GM12878 (cell line): ENCODE data around the gene MAN2C1. TPM values are rescaled to one million over a fixed set of nuclear protein-coding genes. Genes with fewer than 3 reads are reported as not detected.

Experiments
- ATAC-seq: fragments of 200-7000 bp; cut with Tn5 transposase; 3 replicates; pipeline ENCODE4 v1.9.1; 2020; ENCODE audit warnings: mild to moderate bottlenecking, moderate library complexity
- BruUV-seq: library from RNA; stranded (reverse); fragments of 400-500 nt; replicated peaks from 2 replicates; lab custom pipeline; 2021; lab: Mats Ljungman, UMichigan
- CTCF ChIA-PET: fragments of 300-600 bp; sonication (Branson Sonifier 250); formaldehyde crosslinking; extraction: SDS; loops from one replicate; lab custom pipeline; 2021; ENCODE audit warnings: inconsistent platforms; lab: Yijun Ruan, JAX
- POLR2A ChIA-PET: fragments of 350-600 bp; formaldehyde crosslinking; extraction: SDS; loops from one replicate; lab custom pipeline; 2021; ENCODE audit warnings: inconsistent platforms; lab: Charles Lee
- RAD21 ChIA-PET: fragments of 300-600 bp; sonication (Branson Sonifier 250); formaldehyde crosslinking; loops from one replicate; lab custom pipeline; 2023; ENCODE audit warnings: antibody characterized with exemption; ENCODE audit not compliant: unreplicated experiment; lab: Charles Lee
- SMC1A ChIA-PET: fragments of 300-600 bp; sonication (Branson Sonifier 250); formaldehyde crosslinking; loops from one replicate; lab custom pipeline; 2023; ENCODE audit not compliant: unreplicated experiment, uncharacterized antibody; lab: Charles Lee
- DNase-seq: peaks from one replicate; pipeline ENCODE4 v3.0.0-alpha.2; 2011; ENCODE audit warnings: low read depth, low spot score
- FAIRE-seq: peaks from 3 replicates; lab custom pipeline; 2011; peaks lifted over from hg19 to GRCh38; lab: Jason Lieb, UNC
- H2AFZ ChIP-seq: 2 replicates; pipeline ENCODE4 v1.6.0; 2011; ENCODE audit warnings: low read depth, low read length, control low read depth; ENCODE audit not compliant: control insufficient read depth
- H3K27ac ChIP-seq: 2 replicates; pipeline ENCODE4 v1.5.1; 2011; ENCODE audit warnings: control low read depth; ENCODE audit not compliant: control insufficient read depth, insufficient read depth
- H3K27me3 ChIP-seq, 2 experiments: replicated peaks in 1 of 2; 2 replicates each; pipeline versions ENCODE4 v1.6.0 to v1.6.1; 2011; ENCODE audit warnings: low read length in 1 of 2; ENCODE audit not compliant: control insufficient read depth in 2 of 2, insufficient read depth in 2 of 2
- H3K36me3 ChIP-seq, 2 experiments: 2 replicates each; pipeline ENCODE4 v1.5.1; 2011; ENCODE audit warnings: low read length in 1 of 2; ENCODE audit not compliant: control insufficient read depth in 2 of 2, insufficient read depth in 2 of 2
- H3K4me1 ChIP-seq: 2 replicates; pipeline ENCODE4 v1.6.1; 2011; ENCODE audit warnings: mild to moderate bottlenecking, low read length, moderate library complexity, mixed read lengths; ENCODE audit not compliant: control insufficient read depth, insufficient read depth
- H3K4me2 ChIP-seq: 2 replicates; pipeline ENCODE4 v1.6.0; 2011; ENCODE audit warnings: control low read depth; ENCODE audit not compliant: control insufficient read depth, insufficient read depth
- H3K4me3 ChIP-seq: fragments of 200-600 bp; sonication (generic); 2 replicates; pipeline ENCODE4 v1.5.1; 2016
- H3K79me2 ChIP-seq: 2 replicates; pipeline ENCODE4 v1.6.0; 2011; ENCODE audit warnings: low read length; ENCODE audit not compliant: control insufficient read depth, insufficient read depth
- H3K9ac ChIP-seq: 2 replicates; pipeline ENCODE4 v1.8.0; 2011; ENCODE audit warnings: low read length, control low read depth, mixed read lengths; ENCODE audit not compliant: control insufficient read depth, insufficient read depth
- H3K9me3 ChIP-seq: replicated peaks from 3 replicates; pipeline ENCODE4 v1.5.1; 2011; ENCODE audit warnings: mild to moderate bottlenecking, low read length; ENCODE audit not compliant: control insufficient read depth, insufficient read depth
- H4K20me1 ChIP-seq: 2 replicates; pipeline ENCODE4 v1.6.0; 2011; ENCODE audit not compliant: control insufficient read depth, insufficient read depth
- CTCF ChIP-seq, 3 experiments: IDR thresholded peaks in 2 of 3; conservative IDR thresholded peaks in 1 of 3; 2 replicates each; pipeline ENCODE4 v1.5.1; 2011; ENCODE audit warnings: low read depth in 3 of 3, low read length in 3 of 3, mild to moderate bottlenecking in 3 of 3, control low read depth in 2 of 3, moderate library complexity in 2 of 3, inconsistent platforms in 1 of 3, mixed read lengths in 1 of 3; ENCODE audit not compliant: control insufficient read depth in 2 of 3, insufficient read depth in 1 of 3; ENCODE audit errors: extremely low read depth in 1 of 3
- EED ChIP-seq: sonication (generic); IDR thresholded peaks from 2 replicates; pipeline ENCODE4 v1.6.1; 2016; ENCODE audit warnings: antibody characterized with exemption, low read depth
- EZH2 ChIP-seq: IDR thresholded peaks from 2 replicates; pipeline ENCODE4 v1.6.1; 2012; ENCODE audit warnings: low read depth, mild to moderate bottlenecking, control low read depth, inconsistent platforms, low read length, borderline replicate concordance; ENCODE audit not compliant: control insufficient read depth
- HDAC2 ChIP-seq: fragments of 200-600 bp; sonication (generic); IDR thresholded peaks from 2 replicates; pipeline ENCODE4 v1.6.1; 2017
- HDGF ChIP-seq: fragments of 450-650 bp; IDR thresholded peaks from 2 replicates; pipeline ENCODE4 v1.6.1; 2016; ENCODE audit warnings: antibody characterized with exemption
- KAT2A ChIP-seq: conservative IDR thresholded peaks from 2 replicates; pipeline ENCODE4 v1.6.1; 2011; ENCODE audit warnings: low read depth, low read length; ENCODE audit not compliant: control insufficient read depth
- KLF5 ChIP-seq: fragments of 450-650 bp; IDR thresholded peaks from 2 replicates; pipeline ENCODE4 v1.6.1; 2014; ENCODE audit warnings: mild to moderate bottlenecking; ENCODE audit not compliant: partially characterized antibody
- MTA2 ChIP-seq: fragments of 450-650 bp; IDR thresholded peaks from 2 replicates; pipeline ENCODE4 v1.6.1; 2016; ENCODE audit warnings: low read depth, mild to moderate bottlenecking, moderate library complexity
- MXI1 ChIP-seq: fragments of 150-350 bp; IDR thresholded peaks from 2 replicates; pipeline ENCODE4 v1.6.1; 2011; ENCODE audit warnings: low read depth, mild to moderate bottlenecking, inconsistent platforms, low read length, improper control_type of control experiment
- NFIC ChIP-seq: IDR thresholded peaks from 2 replicates; pipeline ENCODE4 v1.6.1; 2012; ENCODE audit warnings: low read depth, mild to moderate bottlenecking, inconsistent platforms, low read length, moderate library complexity
- NR2C1 ChIP-seq: fragments of 450-650 bp; IDR thresholded peaks from 2 replicates; pipeline ENCODE4 v1.6.1; 2017; ENCODE audit warnings: antibody characterized with exemption, mild to moderate bottlenecking, moderate library complexity
- PML ChIP-seq: IDR thresholded peaks from 2 replicates; pipeline ENCODE4 v1.6.1; 2012; ENCODE audit warnings: low read length, inconsistent platforms
- RB1 ChIP-seq: fragments of 450-650 bp; formaldehyde crosslinking; IDR thresholded peaks from 2 replicates; pipeline ENCODE4 v1.6.1; 2017; ENCODE audit warnings: mild to moderate bottlenecking, borderline replicate concordance
- SMAD5 ChIP-seq: IDR thresholded peaks from 2 replicates; pipeline ENCODE4 v1.6.1; 2016; ENCODE audit warnings: antibody characterized with exemption, low read depth
- SMC3 ChIP-seq: IDR thresholded peaks from 2 replicates; pipeline ENCODE4 v1.6.1; 2011; ENCODE audit warnings: low read length, improper control_type of control experiment, borderline replicate concordance
- SREBF1 ChIP-seq: IDR thresholded peaks from 2 replicates; pipeline ENCODE4 v1.6.1; 2012; ENCODE audit warnings: mild to moderate bottlenecking, low read length
- TCF3 ChIP-seq: IDR thresholded peaks from 2 replicates; pipeline ENCODE4 v1.6.1; 2012; ENCODE audit warnings: low read depth, mild to moderate bottlenecking, low read length, borderline replicate concordance; ENCODE audit not compliant: insufficient read depth
- ZNF217 ChIP-seq: fragments of 450-650 bp; IDR thresholded peaks from 2 replicates; pipeline ENCODE4 v1.6.1; 2017; ENCODE audit warnings: antibody characterized with exemption, mild to moderate bottlenecking
- ZNF24 ChIP-seq: fragments of 450-650 bp; IDR thresholded peaks from 2 replicates; pipeline ENCODE4 v1.6.1; 2017; ENCODE audit warnings: antibody characterized with exemption, mild to moderate bottlenecking
- ZSCAN29 ChIP-seq: fragments of 450-650 bp; IDR thresholded peaks from 2 replicates; pipeline ENCODE4 v1.6.1; 2017; ENCODE audit warnings: mild to moderate bottlenecking, moderate library complexity
- WGBS: methylation state at CpG from one replicate; pipeline ENCODE4 v1.1.6; 2016; ENCODE audit warnings: low lambda C conversion rate; ENCODE audit not compliant: insufficient replicate concordance, insufficient coverage; ENCODE audit errors: missing lambda C conversion rate; 5-methylcytosine and 5-hydroxymethylcytosine counted together
- in situ Hi-C: fragments of 300-500 bp; cut with MboI; formaldehyde crosslinking; loops from 9 replicates; pipeline ENCODE4 v1.14.3; 2018; ENCODE audit warnings: mixed read lengths
- intact Hi-C: fragments of 100-400 bp; cut with micrococcal nuclease; formaldehyde crosslinking; loops from one replicate; pipeline ENCODE4 v1.14.2; 2022; ENCODE audit not compliant: unreplicated experiment
- polyA plus RNA-seq, 11 experiments: library from polyadenylated mRNA; depleted of rRNA in 4 of 11; unstranded in 6 of 11; stranded (reverse) in 5 of 11; fragments of >200 nt; fragmentation: Nextera tagmentation in 4 of 11; fragmentation: Illumina TruSeq in 1 of 11; extraction: Ambion mirVana in 4 of 11; extraction: Trizol in 1 of 11; gene quantifications; 1 replicate in 1 of 11; 2 replicates in 10 of 11; pipeline versions ENCODE4 v1.2.1 to v1.2.3, GENCODE V29; 2011 to 2016; ENCODE audit warnings: inconsistent platforms in 2 of 11, missing spikeins in 2 of 11, low read depth in 1 of 11
- total RNA-seq, 4 experiments: library from RNA; depleted of rRNA in 3 of 4; stranded (reverse); fragments of >200 nt in 3 of 4; fragmentation: Illumina TruSeq in 1 of 4; extraction: Trizol in 1 of 4; gene quantifications; 2 replicates each; pipeline versions ENCODE4 v1.2.1 to v1.2.3, GENCODE V29; 2013 to 2021

The MAN2C1 gene
- total and polyA plus RNA-seq, 10 of the 15 experiments (the other 5 are each of a cell fraction or from before 2014, with no cell fraction given): 1.4 to 111 (median 42.2) TPM

- H3K9me3 ChIP-seq: no peaks in the 10 kb centered on the region; the same call in 2 of the 3 replicates
- TF ChIP-seq KLF5 (no peak), HDGF (no peak), CTCF (IDR thresholded peaks at IDR 0.05 in 2 of 3, conservative IDR thresholded peaks at IDR 0.05 in 1 of 3; ENCODE audit: control insufficient read depth in 2 of 3, extremely low read depth in 1 of 3, insufficient read depth in 1 of 3, low read depth in 3 of 3, low read length in 3 of 3) (no peak), MTA2 (no peak), TCF3 (no peak), SREBF1 (no peak), ZSCAN29 (no peak), NFIC (no peak), PML (no peak), KAT2A (no peak), HDAC2 (no peak), SMC3 (no peak), MXI1 (no peak), ZNF24 (no peak), EZH2 (no peak), SMAD5 (no peak), ZNF217 (no peak), RB1 (no peak), NR2C1 (no peak), EED (no peak)
- TF ChIP-seq, all 136 proteins: peak for 0
- in situ Hi-C loops: no loop called here
- no peaks in the 10 kb centered on the region for H4K20me1 ChIP-seq
- BruUV-seq: no TSS peak
- no peak overlapping the region for H3K9ac ChIP-seq
- no peaks in the 10 kb centered on the region; a peak in 3 of 4 replicates for H3K36me3 ChIP-seq
- DNase-seq (no peak), FAIRE-seq (no peak), ATAC-seq (no peak)
- no peak overlapping the region for H2AFZ ChIP-seq
- H3K4me3 ChIP-seq: no peak overlapping the region
- over 99% methylated on average over 27 of the region's 28 CpGs for WGBS
- H3K4me1 ChIP-seq: no peaks in the 10 kb centered on the region
- ChIA-PET CTCF (no interaction called here), RAD21 (no interaction called here), SMC1A (no interaction called here), POLR2A (interaction anchor here (0.5 kb wide), 1 partner anchor 179 kb away, joined by 3 read pairs; no protein-coding TSS in a partner anchor)
- H3K27me3 ChIP-seq: no peaks in the 10 kb centered on the region
- no peak overlapping the region for H3K27ac ChIP-seq
- intact Hi-C loops: no loop called here
- H3K79me2 ChIP-seq: no peaks in the 10 kb centered on the region
- no peak overlapping the region for H3K4me2 ChIP-seq
Measured at GRCh38 chr15:75356006-75356405, 12.4 kb downstream of the MAN2C1 start.
